NCI-H460 (cell line): ENCODE measurements around the gene THNSL1. TPM values are rescaled to one million over a fixed set of nuclear protein-coding genes. Genes with fewer than 3 reads are reported as not detected.
"Not testable (repeated sequence)": the region's sequence is repeated elsewhere in the genome, so short reads cannot be mapped to it uniquely, and the experiment has no call there.

Source experiments
- DNase-seq: peaks from one replicate; pipeline ENCODE4 v3.0.0-alpha.2; 2016; ENCODE audit warnings: low read depth; ENCODE audit errors: extremely low read depth
- total RNA-seq: library from RNA; depleted of rRNA; stranded (reverse); fragments of >200 nt; shearing (Covaris generic); gene quantifications from 2 replicates; pipeline ENCODE4 v1.2.3, GENCODE V29; 2014

THNSL1 gene
- total RNA-seq, 1 experiment from 2014 or later, result 5.6 TPM

- DNase-seq, result no peak
Measured at GRCh38 chr10:24993237-24993958, 23.0 kb upstream of the THNSL1 start.

DNA sequence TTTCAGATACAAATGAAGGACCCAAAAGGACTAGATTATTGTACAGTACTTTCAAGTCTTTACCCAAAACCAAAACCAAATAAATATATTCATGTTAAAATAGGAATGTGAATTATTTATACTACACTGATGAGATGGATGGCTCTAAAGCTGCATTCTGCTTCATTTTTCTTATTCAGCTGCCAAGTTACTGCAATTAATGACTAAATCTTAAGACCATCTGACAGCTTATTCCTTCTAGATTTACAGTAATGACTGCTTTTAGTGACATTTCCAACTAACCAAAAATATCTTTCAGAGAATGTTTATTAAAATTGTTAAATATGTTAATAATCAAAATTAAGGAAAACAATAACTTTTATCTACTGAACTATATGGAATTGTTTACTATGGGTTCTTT, 21.3 kb upstream of the THNSL1 start:
- DNase-seq, result no peak

GRCh38 chr10:24998044-24998443, 18.4 kb upstream of the THNSL1 start:
- no peak for DNase-seq

DNA sequence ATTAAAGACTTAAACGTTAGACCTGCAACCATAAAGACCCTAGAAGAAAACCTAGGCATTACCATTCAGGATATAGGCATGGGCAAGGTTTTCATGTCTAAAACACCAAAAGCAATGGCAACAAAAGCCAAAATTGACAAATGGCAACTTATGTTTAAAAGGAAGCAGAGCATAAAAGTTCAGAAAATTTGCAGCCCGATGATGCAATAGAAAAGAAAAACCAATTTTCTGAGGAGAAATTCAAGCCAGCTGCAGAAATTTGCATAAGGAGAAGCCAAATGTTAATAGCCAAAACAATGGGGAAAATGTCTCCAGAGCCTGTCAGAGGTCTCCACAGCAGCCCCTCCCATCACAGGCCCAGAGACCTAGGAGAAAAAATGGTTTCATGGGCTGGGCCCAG, 4.8 kb upstream of the THNSL1 start:
- not testable (repeated sequence) for DNase-seq

GRCh38 chr10:25014579-25014978, 1.8 kb upstream of the THNSL1 start:
- no peak for DNase-seq

DNA sequence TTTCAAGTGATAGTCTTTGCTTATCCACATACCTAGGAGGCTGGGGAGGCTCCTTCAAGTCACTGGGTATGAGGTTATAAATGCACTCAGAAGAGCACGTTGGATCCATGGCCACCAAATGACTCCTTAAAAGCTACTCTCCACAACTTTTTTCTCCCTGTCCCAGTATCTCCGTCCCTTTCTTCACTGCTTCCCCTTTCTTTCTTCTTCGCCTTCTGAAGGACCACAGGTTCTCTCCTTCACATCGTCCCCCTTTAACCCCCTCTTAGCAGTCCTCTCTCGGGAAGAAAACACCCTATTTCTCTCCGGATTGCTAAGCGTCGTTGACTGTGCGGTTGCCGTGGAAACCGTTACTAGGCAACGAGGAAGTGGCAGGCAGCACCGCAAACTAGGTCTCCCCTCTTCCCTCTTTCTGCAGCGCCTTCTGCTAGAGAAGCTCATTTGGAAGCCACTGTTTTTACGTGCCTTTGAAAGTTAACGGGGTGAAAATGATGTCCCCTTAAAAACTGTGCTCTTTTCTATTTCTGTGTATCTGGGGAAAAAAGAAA, 510 bp upstream of the THNSL1 start, which contains the start of gene ENKUR:
Gene ENKUR, minus strand, starts transcription at position 331 of the 548 bp plus-strand sequence. Its CDS starts 222 bp downstream, at position 109.
- peak; percentile 80 for DNase-seq

DNA sequence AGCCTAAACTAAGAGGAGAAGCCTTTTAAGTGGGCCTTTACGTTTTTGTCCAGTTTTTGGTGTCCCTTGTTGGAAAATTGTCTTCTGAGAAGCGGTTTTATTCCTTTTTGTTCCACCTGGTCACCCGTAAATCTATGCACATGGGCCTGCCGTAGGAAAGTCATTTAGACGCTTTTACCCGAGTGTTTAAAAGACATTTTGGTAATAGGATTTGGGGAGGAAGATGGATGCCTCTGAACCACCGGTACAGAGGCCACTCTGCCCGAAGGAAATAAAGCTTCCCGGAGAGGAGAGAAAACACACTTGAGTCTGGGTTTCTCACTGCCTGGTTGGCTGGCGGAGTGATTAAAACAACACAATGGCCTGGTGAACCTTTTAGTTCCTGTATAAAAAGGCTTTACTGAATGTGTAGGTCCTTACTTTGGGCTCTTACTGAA, 760 bp downstream of the THNSL1 start:
- no peak for DNase-seq

DNA sequence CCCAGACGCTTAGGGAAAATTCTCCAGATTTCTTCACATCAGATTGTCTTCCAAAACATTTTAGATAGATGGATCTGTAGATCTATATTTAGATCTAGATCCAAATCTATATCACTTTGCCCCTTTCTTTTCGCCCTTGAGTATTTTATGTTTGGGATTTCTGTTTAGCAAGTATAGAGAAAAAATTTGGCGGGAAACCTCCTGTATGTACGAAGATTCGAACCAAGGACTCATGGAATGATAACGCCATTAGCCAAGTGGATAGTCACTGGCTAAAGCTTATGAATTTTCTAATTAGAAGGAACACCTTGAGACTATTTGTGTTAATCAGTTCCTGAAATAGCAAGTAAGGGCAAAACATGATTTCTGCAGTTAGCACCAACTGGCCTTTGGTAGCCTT, 1.2 kb downstream of the THNSL1 start:
- no peak for DNase-seq

GRCh38 chr10:25018703-25019102, 2.3 kb downstream of the THNSL1 start:
- no peak for DNase-seq

DNA sequence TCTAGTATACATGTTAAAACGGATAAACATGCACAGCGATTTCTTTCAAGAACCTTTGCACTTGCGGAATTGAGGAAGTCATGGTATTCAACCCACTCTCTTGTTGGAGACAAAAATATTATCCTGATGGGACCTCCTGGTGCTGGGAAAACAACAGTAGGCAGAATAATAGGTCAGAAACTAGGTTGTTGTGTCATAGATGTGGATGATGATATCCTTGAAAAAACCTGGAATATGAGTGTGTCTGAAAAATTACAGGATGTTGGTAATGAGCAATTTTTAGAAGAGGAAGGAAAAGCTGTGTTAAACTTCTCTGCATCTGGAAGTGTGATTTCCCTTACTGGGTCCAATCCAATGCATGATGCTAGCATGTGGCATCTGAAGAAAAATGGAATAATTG, 6.9 kb downstream of the THNSL1 start:
- no peak for DNase-seq

DNA sequence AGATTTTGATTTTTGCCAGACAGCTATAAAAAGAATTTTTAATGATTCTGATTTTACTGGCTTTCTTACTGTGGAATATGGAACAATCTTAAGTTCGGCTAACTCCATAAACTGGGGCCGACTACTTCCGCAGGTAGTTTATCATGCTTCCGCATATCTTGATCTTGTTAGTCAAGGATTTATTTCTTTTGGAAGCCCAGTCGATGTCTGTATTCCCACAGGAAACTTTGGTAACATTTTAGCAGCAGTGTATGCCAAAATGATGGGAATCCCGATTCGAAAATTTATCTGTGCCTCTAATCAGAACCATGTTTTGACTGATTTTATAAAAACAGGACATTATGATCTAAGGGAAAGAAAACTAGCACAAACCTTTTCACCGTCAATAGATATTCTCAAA, 8.1 kb downstream of the THNSL1 start:
- DNase-seq, result no peak

DNA sequence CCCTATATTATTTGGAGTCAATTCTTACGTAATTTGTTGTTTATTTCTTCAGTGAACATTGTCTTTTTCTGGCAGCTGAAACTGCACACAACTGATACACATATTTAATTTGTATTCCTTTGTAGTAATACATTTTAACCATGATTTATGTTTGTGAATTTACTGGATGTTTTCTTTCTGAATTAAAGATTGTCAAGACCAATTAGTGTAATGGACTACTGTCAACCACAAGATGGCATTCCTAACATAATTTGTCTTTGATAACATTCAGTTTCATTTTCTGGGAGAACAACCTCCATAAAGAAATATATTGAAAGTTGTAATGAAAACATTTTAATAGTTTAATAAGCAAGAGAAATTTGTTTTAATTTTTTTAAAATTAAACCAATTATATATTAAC, 10.1 kb downstream of the THNSL1 start:
- no peak for DNase-seq

DNA sequence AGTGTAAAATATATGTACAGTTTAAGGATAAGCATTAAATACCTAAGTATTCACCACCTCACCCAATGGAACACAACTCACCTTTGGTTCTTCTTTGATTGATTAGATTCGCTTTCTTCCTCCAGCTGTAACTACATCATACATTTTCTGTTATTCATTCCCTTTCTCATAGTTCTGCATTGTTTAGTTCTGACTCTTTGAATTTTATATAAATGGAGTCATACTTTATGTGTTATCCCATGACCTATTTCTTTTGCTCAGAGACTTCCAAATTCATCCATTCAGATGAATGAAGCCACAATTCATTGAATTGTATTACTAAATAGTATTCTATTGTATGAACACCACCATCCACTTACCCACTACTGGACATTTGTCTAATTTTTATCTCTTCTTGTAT, 12.3 kb downstream of the THNSL1 start:
- no peak for DNase-seq

DNA sequence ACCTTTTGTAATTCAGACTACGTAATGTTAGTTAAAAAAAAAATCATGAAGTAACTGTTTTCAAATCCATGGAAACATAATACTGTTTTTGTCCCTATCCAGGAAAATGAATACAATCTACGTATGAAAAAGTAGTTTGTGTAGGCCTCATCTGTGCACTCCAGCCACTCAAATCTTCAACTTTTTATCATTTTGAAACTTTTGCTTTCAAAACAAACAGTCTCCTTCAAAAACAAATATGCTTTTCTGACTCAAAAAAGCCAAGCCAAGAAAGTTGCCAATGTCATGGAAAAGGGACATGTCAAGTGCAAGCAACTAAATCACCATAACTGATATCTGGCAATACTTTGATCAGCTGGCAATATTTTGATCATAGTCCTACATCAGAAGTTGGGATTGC, 13.1 kb downstream of the THNSL1 start:
- no peak for DNase-seq

GRCh38 chr10:25036381-25036780, 20.0 kb downstream of the THNSL1 start:
- DNase-seq, result no peak

GRCh38 chr10:25038325-25038724, 21.9 kb downstream of the THNSL1 start:
- DNase-seq, result no peak

GRCh38 chr10:25039531-25039930, 23.1 kb downstream of the THNSL1 start:
- DNase-seq, result no peak

- DNase-seq, result no peak
Measured at GRCh38 chr10:25046641-25047040, 30.2 kb downstream of the THNSL1 start.

GRCh38 chr10:25047088-25047487, 30.7 kb downstream of the THNSL1 start:
- DNase-seq, result no peak

DNA sequence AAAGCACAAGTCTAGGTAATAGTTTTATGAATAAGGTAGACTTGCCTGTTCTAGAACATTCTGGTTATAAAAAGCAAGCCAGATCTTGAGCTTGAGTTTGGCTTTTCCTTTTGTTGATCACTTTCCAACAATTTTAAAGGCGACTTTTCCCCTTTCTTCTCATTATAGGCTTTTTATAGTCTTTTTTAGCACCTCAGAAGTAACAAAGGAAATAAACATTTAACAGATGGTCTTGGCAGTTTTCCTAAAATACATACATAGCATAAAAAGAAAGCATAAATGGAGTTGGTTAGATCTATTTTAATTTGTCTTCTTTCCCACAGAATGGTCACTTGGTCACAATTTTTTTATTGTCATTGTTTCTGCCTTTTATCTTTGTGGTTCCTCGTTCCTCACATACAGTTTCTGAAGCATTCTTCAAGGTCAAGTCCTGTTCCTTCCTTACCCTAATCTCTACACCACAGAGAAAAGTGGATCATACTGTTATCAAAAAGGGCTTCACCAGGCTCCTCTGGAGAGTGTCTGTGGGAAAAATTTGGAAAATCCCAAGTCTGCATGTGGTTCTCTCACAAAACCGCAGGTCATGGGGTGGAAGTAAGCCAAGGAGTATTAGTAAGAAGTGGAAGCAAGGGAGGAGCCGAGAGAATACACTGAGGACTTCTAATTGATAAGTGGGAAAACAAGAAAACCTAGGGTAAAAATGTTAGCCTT, 31.3 kb downstream of the THNSL1 start:
- no peak for DNase-seq

- no peak for DNase-seq
Measured at GRCh38 chr10:25048450-25048849, 32.0 kb downstream of the THNSL1 start.

DNA sequence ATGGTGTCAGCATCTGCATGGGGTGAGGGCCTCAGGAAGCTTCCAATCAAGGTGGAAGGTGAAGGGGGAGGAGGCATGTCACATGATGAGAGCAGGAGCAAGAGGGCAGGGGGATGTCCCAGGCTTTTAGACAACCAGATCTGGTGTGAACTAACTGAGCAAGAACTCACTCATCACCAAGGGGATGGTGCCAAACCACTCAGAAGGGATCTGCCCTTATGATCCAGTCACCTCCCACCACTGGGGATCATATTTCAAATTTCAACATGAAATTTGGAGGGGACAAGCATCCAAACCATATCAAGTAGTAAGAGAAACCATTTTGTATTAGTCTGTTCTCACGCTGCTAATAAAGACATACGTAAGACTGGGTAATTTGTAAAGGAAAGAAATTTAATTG, 33.6 kb downstream of the THNSL1 start:
- DNase-seq, result no peak
